Fibroblast of lung (primary cell): ENCODE data around the gene ITFG2. TPM values are rescaled to one million over a fixed set of nuclear protein-coding genes. Genes with fewer than 3 reads are reported as not detected.
"Not testable (repeated sequence)": the region's sequence is repeated elsewhere in the genome, so short reads cannot be mapped to it uniquely, and the experiment has no call there.

Experiments used
- DNase-seq, 2 donors: peaks; one replicate each; pipeline versions ENCODE4 v3.0.0 to v3.0.0-alpha.2; 2010; ENCODE audit warnings: low read depth in 2 of 2
- H2AFZ ChIP-seq: 2 replicates; pipeline ENCODE4 v1.5.1; 2012; ENCODE audit warnings: low read length, control low read depth, inconsistent platforms
- H3K27ac ChIP-seq: 2 replicates; pipeline ENCODE4 v1.5.1; 2011; ENCODE audit warnings: low read length, control low read depth; ENCODE audit not compliant: insufficient read depth
- H3K27me3 ChIP-seq: 2 replicates; pipeline ENCODE4 v1.5.1; 2011; ENCODE audit warnings: mild to moderate bottlenecking, low read length; ENCODE audit not compliant: control insufficient read depth, insufficient read depth
- H3K36me3 ChIP-seq: 2 replicates; pipeline ENCODE4 v1.5.1; 2011; ENCODE audit warnings: low read length; ENCODE audit not compliant: control insufficient read depth, insufficient read depth
- H3K4me1 ChIP-seq: 2 replicates; pipeline ENCODE4 v1.5.1; 2011; ENCODE audit warnings: low read length; ENCODE audit not compliant: control insufficient read depth, insufficient read depth; ENCODE audit errors: extremely low read depth
- H3K4me2 ChIP-seq: 2 replicates; pipeline ENCODE4 v1.5.1; 2011; ENCODE audit warnings: low read length, control low read depth; ENCODE audit not compliant: insufficient read depth; ENCODE audit errors: extremely low read depth
- H3K4me3 ChIP-seq, 4 experiments: fragments of 200-600 bp in 1 of 4; sonication (generic) in 1 of 4; replicated peaks in 1 of 4; 2 replicates each; pipeline ENCODE4 v1.5.1; 2011 to 2016; ENCODE audit warnings: low read length in 4 of 4, low read depth in 3 of 4, mild to moderate bottlenecking in 3 of 4, control low read depth in 2 of 4, inconsistent platforms in 1 of 4, mixed read lengths in 1 of 4; ENCODE audit not compliant: insufficient read depth in 1 of 4; ENCODE audit errors: control extremely low read depth in 1 of 4
- H3K79me2 ChIP-seq: 2 replicates; pipeline ENCODE4 v1.5.1; 2012; ENCODE audit warnings: mild to moderate bottlenecking, low read length, inconsistent platforms; ENCODE audit not compliant: control insufficient read depth, insufficient read depth
- H3K9ac ChIP-seq: 2 replicates; pipeline ENCODE4 v1.5.1; 2011; ENCODE audit warnings: mild to moderate bottlenecking, low read length, control low read depth; ENCODE audit not compliant: insufficient read depth
- H3K9me3 ChIP-seq: 2 replicates; pipeline ENCODE4 v1.5.1; 2012; ENCODE audit warnings: low read depth, low read length; ENCODE audit not compliant: control insufficient read depth, insufficient read depth
- H4K20me1 ChIP-seq: 2 replicates; pipeline ENCODE4 v1.5.1; 2011; ENCODE audit warnings: low read length; ENCODE audit not compliant: control insufficient read depth, insufficient read depth; ENCODE audit errors: extremely low read depth
- EZH2 ChIP-seq: IDR thresholded peaks from 2 replicates; pipeline ENCODE4 v1.5.1; 2012; ENCODE audit warnings: low read length, control low read depth, mild to moderate bottlenecking; ENCODE audit errors: missing control alignments
- polyA plus RNA-seq, 2 donors: library from polyadenylated mRNA; depleted of rRNA in 1 of 2; stranded (reverse) in 1 of 2; unstranded in 1 of 2; fragments of >200 nt; gene quantifications; 2 replicates each; pipeline ENCODE4 v1.2.1, GENCODE V29; 2011 to 2012; ENCODE audit warnings: missing spikeins in 1 of 2
- total RNA-seq: library from RNA; depleted of rRNA; stranded (reverse); fragments of >200 nt; gene quantifications from 2 replicates; pipeline ENCODE4 v1.2.1, GENCODE V29; 2014
- TF ChIP-seq, protein P1 (sequence below), 2 donors: IDR thresholded peaks in 1 of 2; conservative IDR thresholded peaks in 1 of 2; 1 replicate in 1 of 2; 2 replicates in 1 of 2; pipeline ENCODE4 v1.5.1; 2011 to 2012; ENCODE audit warnings: low read length in 2 of 2, control low read depth in 1 of 2, inconsistent platforms in 1 of 2, low read depth in 1 of 2, mild to moderate bottlenecking in 1 of 2

Gene ITFG2
- total and polyA plus RNA-seq, 2 donors (not counting 1 experiment from before 2014, with no cell fraction given) = 13.5 to 18.2 TPM

DNA sequence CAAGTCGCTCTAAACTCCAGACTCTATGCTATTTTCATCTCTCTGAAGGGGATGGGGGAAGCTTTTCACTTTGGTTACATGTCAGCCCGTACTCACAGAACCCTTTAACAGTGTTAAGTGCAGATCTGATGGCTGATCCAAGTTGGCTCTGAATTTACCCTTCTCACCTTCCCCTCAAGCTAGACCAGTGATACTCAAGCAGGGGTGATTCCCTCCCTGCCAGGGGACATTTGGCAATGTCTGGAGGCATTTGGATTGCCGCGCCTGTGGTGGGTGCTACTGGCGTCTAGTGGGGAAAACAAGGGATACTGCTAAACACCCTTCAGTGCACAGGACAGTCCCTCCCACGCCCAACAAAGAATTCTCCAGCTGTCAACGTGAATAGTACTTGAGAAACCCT is 50.4 kb downstream of the ITFG2 start:
- no peaks in the 10 kb centered on the region for H3K27me3 ChIP-seq
- peaks cover 8% of the 10 kb centered on the region for H3K36me3 ChIP-seq
- no peak overlapping the region for H3K4me2 ChIP-seq
- no peak overlapping the region for H3K9ac ChIP-seq
- H3K79me2 ChIP-seq = no peaks in the 10 kb centered on the region
- no peak overlapping the region for H3K4me3 ChIP-seq
- TF ChIP-seq, protein P1, sequence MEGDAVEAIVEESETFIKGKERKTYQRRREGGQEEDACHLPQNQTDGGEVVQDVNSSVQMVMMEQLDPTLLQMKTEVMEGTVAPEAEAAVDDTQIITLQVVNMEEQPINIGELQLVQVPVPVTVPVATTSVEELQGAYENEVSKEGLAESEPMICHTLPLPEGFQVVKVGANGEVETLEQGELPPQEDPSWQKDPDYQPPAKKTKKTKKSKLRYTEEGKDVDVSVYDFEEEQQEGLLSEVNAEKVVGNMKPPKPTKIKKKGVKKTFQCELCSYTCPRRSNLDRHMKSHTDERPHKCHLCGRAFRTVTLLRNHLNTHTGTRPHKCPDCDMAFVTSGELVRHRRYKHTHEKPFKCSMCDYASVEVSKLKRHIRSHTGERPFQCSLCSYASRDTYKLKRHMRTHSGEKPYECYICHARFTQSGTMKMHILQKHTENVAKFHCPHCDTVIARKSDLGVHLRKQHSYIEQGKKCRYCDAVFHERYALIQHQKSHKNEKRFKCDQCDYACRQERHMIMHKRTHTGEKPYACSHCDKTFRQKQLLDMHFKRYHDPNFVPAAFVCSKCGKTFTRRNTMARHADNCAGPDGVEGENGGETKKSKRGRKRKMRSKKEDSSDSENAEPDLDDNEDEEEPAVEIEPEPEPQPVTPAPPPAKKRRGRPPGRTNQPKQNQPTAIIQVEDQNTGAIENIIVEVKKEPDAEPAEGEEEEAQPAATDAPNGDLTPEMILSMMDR (conservative IDR thresholded peaks at IDR 0.05 in 1 of 2, IDR thresholded peaks at IDR 0.05 in 1 of 2; ENCODE audit: low read depth in 1 of 2, low read length in 2 of 2) = no peak
- no peak for TF ChIP-seq EZH2
- H3K9me3 ChIP-seq = no peaks in the 10 kb centered on the region
- no peaks in the 10 kb centered on the region for H4K20me1 ChIP-seq
- DNase-seq = no peak
- no peak overlapping the region for H3K27ac ChIP-seq
- H3K4me1 ChIP-seq = peaks cover 2% of the 10 kb centered on the region
- no peak overlapping the region for H2AFZ ChIP-seq

DNA sequence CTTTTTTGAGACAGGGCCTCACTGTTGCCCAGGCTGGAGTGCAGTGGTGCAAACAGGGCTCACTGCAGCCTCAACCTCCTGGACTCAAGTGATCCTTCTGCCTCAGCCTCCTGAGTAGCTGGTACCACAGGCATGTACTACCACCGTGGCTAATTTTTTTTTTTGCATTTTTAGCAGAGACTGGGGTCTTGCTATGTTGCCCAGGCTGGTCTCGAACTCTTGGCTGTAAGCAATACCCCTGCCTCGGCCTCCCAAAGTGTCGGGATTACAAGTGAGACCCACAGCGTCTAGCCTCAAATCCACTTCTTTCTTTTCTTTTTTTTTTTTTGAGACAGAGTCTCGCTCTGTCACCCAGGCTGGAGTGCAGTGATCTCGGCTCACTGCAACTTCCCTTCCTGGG is 50.9 kb downstream of the ITFG2 start:
- not testable (repeated sequence) for H3K27ac ChIP-seq, H3K9ac ChIP-seq, H3K4me2 ChIP-seq, H3K4me1 ChIP-seq, H4K20me1 ChIP-seq, H3K9me3 ChIP-seq, H3K27me3 ChIP-seq, H2AFZ ChIP-seq, H3K4me3 ChIP-seq, H3K36me3 ChIP-seq, H3K79me2 ChIP-seq, DNase-seq

DNA sequence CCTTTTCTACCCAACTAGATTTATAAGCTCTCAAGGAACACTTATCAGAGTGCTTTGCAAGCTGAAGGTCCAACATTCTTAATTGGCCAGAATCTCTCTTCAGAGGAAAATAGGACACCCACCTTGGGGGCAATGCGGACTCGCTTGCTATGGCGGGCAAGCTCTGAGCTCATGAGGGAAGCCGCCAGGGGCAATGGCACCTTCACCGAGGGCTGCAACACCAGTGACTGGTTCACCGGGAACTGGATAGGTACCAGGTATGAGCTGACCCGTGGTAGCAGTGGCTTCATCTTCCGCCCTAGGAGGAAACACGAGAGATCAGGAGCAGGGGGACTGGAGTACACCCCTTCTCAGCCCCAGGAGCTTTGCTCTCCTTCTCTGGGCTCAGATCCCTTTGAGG is 51.7 kb downstream of the ITFG2 start:
- Histone ChIP-seq H3K4me3 (no peak overlapping the region), H3K27ac (no peak overlapping the region), H3K27me3 (no peaks in the 10 kb centered on the region), H4K20me1 (no peaks in the 10 kb centered on the region), H2AFZ (no peak overlapping the region), H3K4me2 (no peak overlapping the region), H3K9ac (no peak overlapping the region), H3K4me1 (peaks cover 3% of the 10 kb centered on the region), H3K79me2 (no peaks in the 10 kb centered on the region), H3K9me3 (no peaks in the 10 kb centered on the region), H3K36me3 (peaks cover 9% of the 10 kb centered on the region)
- no peak for DNase-seq
- TF ChIP-seq, protein P1 (conservative IDR thresholded peaks at IDR 0.05 in 1 of 2, IDR thresholded peaks at IDR 0.05 in 1 of 2; ENCODE audit: low read depth in 1 of 2, low read length in 2 of 2) = no peak
- TF ChIP-seq EZH2 = no peak

DNA sequence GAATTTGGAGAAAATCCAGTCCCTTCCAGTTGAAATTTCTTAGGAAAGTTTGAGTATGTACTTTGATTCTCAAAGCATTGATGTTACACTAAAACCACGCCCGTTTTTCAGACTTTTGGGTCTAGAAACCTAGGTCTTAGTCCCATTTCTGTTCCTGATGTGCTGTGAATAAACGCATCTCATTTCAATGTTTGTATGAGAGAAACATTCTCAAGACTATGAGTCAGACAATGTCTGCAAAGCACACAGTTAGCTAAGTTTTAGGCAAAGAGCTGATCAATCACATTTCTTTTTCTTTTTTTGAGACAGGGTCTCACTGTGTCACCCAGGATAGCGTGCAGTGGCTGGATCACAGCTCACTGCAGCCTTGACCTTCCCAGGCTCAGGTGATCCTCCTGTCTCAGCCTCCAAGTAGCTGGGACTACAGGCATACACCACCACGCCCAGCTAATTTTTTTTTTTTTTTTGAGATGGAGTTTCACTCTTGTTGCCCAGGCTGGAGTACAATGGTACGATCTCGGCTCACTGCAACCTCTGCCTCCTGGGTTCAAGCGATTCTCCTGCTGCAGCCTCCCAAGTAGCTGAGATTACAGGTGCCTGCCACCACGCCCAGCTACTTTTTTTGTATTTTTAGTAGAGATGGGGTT is 56.6 kb downstream of the ITFG2 start:
- H3K79me2 ChIP-seq, H4K20me1 ChIP-seq, H3K4me1 ChIP-seq, H3K9me3 ChIP-seq, H3K27me3 ChIP-seq, H3K27ac ChIP-seq, H2AFZ ChIP-seq, H3K4me3 ChIP-seq, H3K9ac ChIP-seq, H3K4me2 ChIP-seq: not testable (repeated sequence)
- peak; percentile 57 to 65 for DNase-seq
- H3K36me3 ChIP-seq = peaks cover 12% of the 10 kb centered on the region

Other genes with a start within 250 kb of the ITFG2 start
- 41.3 and 42.6 TPM in 2 replicates for gene FKBP4, start 17.7 kb upstream of the ITFG2 start, total RNA-seq
- 23.0 and 32.7 TPM in 2 replicates for gene FKBP4, start 17.7 kb upstream of the ITFG2 start, polyA plus RNA-seq
- under 0.01 and 0.17 TPM in 2 replicates for gene NRIP2, start 22.4 kb downstream of the ITFG2 start, total RNA-seq
- gene NRIP2, start 22.4 kb downstream of the ITFG2 start, polyA plus RNA-seq = 0.08 and 0.21 TPM in 2 replicates
- not detected in 2 replicates for gene TEX52, start 44.4 kb downstream of the ITFG2 start, total RNA-seq
- not detected in 2 replicates for gene TEX52, start 44.4 kb downstream of the ITFG2 start, polyA plus RNA-seq
- gene FOXM1, start 64.5 kb downstream of the ITFG2 start, total RNA-seq = 1.3 and 7.3 TPM in 2 replicates
- gene FOXM1, start 64.5 kb downstream of the ITFG2 start, polyA plus RNA-seq = 14.6 and 71.3 TPM in 2 replicates
- gene RHNO1, start 64.6 kb downstream of the ITFG2 start, total RNA-seq = 16.7 and 29.7 TPM in 2 replicates
- 33.2 and 42.5 TPM in 2 replicates for gene RHNO1, start 64.6 kb downstream of the ITFG2 start, polyA plus RNA-seq
- 30.0 and 39.3 TPM in 2 replicates for gene TULP3, start 78.2 kb downstream of the ITFG2 start, total RNA-seq
- gene TULP3, start 78.2 kb downstream of the ITFG2 start, polyA plus RNA-seq = 47.0 and 54.4 TPM in 2 replicates
- 6.3 and 7.4 TPM in 2 replicates for gene TEAD4, start 146.7 kb downstream of the ITFG2 start, total RNA-seq
- gene TEAD4, start 146.7 kb downstream of the ITFG2 start, polyA plus RNA-seq = 14.3 and 15.4 TPM in 2 replicates